ENCODE data around the gene ODC1.

Gene ODC1

GRCh38 chr2:10397878-10398277 lies 50.2 kb downstream of the ODC1 start:
- DNase-seq = no peak

GRCh38 chr2:10397297-10397875 lies 50.7 kb downstream of the ODC1 start:
- no peak for DNase-seq

GRCh38 chr2:10396464-10396863 lies 51.7 kb downstream of the ODC1 start:
- no peak for DNase-seq

- DNase-seq = no peak
Measured at GRCh38 chr2:10395893-10396292, 52.2 kb downstream of the ODC1 start.

GRCh38 chr2:10393640-10393982 lies 54.5 kb downstream of the ODC1 start:
- no peak for DNase-seq

GRCh38 chr2:10392951-10393639 lies 55.0 kb downstream of the ODC1 start:
- no peak for DNase-seq

- no peak for DNase-seq
Measured at GRCh38 chr2:10392548-10392947, 55.6 kb downstream of the ODC1 start.

GRCh38 chr2:10392100-10392499 lies 56.0 kb downstream of the ODC1 start:
- DNase-seq = no peak

- no peak for DNase-seq
Measured at GRCh38 chr2:10390369-10390801, 57.7 kb downstream of the ODC1 start.

Data from NCI-H146 (cell line).